ENCODE measurements around the gene UGGT2. TPM values are rescaled to one million over a fixed set of nuclear protein-coding genes. Genes with fewer than 3 reads are reported as not detected.

The UGGT2 gene
- total RNA-seq, 2 donors from 2014 or later: 37.2 to 40.9 TPM

DNA sequence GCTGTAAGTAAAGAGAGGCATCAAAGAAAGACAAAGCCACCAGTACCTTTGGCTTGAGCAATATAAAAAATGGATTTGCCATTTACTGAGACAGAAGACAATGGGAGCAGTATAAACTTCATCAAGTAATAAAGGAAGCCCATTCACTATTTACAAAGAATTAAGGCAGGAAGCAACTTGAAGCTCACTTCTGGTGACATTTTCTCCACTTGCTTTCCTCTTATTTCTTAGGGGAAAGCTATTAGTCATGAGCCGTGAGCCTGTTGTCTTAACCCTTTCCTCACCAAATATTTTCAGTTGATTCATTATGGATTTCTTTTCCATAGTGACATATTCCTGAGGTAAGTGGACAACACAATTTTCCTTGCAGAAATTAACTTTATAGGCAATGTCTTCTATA, 219.5 kb downstream of the UGGT2 start:
- H3K27ac Mint-ChIP-seq: no peak overlapping the region
- WGBS, 2 experiments (ENCODE audit: insufficient coverage in 1 of 2, insufficient read length in 1 of 2): 71% methylated on average over 1 of the region's 1 CpG; no CpG with 5 or more reads in 1 of the 2 experiments
- Histone ChIP-seq H3K36me3 (ENCODE audit: control insufficient read depth, insufficient read depth, low read length) (no peaks in the 10 kb centered on the region), H3K9ac (ENCODE audit: extremely low read depth, low read length, poor library complexity, severe bottlenecking) (no peak overlapping the region), H3K27me3 (ENCODE audit: control insufficient read depth, insufficient read depth, low read length, poor library complexity, severe bottlenecking) (no peaks in the 10 kb centered on the region), H3K27ac (ENCODE audit: low read depth, low read length) (no peak overlapping the region), H3K9me3 (ENCODE audit: control insufficient read depth, low read length) (peaks cover 15% of the 10 kb centered on the region), H3K4me1 (ENCODE audit: control insufficient read depth, insufficient read depth, low read length) (no peaks in the 10 kb centered on the region), H3K4me3 (ENCODE audit: low read length) (no peak overlapping the region)
- TF ChIP-seq, protein P1, sequence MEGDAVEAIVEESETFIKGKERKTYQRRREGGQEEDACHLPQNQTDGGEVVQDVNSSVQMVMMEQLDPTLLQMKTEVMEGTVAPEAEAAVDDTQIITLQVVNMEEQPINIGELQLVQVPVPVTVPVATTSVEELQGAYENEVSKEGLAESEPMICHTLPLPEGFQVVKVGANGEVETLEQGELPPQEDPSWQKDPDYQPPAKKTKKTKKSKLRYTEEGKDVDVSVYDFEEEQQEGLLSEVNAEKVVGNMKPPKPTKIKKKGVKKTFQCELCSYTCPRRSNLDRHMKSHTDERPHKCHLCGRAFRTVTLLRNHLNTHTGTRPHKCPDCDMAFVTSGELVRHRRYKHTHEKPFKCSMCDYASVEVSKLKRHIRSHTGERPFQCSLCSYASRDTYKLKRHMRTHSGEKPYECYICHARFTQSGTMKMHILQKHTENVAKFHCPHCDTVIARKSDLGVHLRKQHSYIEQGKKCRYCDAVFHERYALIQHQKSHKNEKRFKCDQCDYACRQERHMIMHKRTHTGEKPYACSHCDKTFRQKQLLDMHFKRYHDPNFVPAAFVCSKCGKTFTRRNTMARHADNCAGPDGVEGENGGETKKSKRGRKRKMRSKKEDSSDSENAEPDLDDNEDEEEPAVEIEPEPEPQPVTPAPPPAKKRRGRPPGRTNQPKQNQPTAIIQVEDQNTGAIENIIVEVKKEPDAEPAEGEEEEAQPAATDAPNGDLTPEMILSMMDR (conservative IDR thresholded peaks at IDR 0.05): no peak
- H3K4me1 Mint-ChIP-seq: peaks cover 3% of the 10 kb centered on the region
- no peak overlapping the region for H3K4me3 Mint-ChIP-seq
- H3K36me3 Mint-ChIP-seq (ENCODE audit: low read depth): peaks cover 37% of the 10 kb centered on the region
- DNase-seq: no peak
- H3K27me3 Mint-ChIP-seq (ENCODE audit: insufficient read depth): no peaks in the 10 kb centered on the region
- peaks cover 31% of the 10 kb centered on the region for H3K9me3 Mint-ChIP-seq

DNA sequence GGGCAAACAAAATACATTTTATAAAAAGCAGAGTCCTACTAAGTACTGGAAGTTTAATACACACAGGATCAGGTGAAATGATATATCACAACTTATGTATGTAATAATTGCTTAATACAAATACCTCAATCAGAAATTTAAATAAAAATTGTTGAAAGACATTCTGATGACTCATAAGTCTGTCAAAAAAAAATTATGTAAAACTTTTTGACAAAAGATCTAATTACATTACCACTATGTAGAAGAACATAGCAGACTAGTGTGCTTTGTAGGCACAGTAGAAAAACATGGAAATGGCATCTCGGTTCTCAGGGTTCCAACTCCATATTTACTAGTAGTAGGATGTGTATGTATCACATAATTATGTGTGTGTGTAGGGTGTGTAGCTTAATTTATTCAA, 220.1 kb downstream of the UGGT2 start:
- Histone ChIP-seq H3K9me3 (ENCODE audit: control insufficient read depth, low read length) (peaks cover 9% of the 10 kb centered on the region), H3K9ac (ENCODE audit: extremely low read depth, low read length, poor library complexity, severe bottlenecking) (no peak overlapping the region), H3K36me3 (ENCODE audit: control insufficient read depth, insufficient read depth, low read length) (no peaks in the 10 kb centered on the region), H3K27me3 (ENCODE audit: control insufficient read depth, insufficient read depth, low read length, poor library complexity, severe bottlenecking) (no peaks in the 10 kb centered on the region), H3K4me3 (ENCODE audit: low read length) (no peak overlapping the region), H3K27ac (ENCODE audit: low read depth, low read length) (no peak overlapping the region), H3K4me1 (ENCODE audit: control insufficient read depth, insufficient read depth, low read length) (no peaks in the 10 kb centered on the region)
- 71% methylated on average over 1 of the region's 1 CpG; no CpG with 5 or more reads in 1 of the 2 experiments for WGBS, 2 experiments (ENCODE audit: insufficient coverage in 1 of 2, insufficient read length in 1 of 2)
- Mint-ChIP-seq H3K4me1 (peaks cover 3% of the 10 kb centered on the region), H3K27ac (no peak overlapping the region), H3K27me3 (ENCODE audit: insufficient read depth) (no peaks in the 10 kb centered on the region), H3K36me3 (ENCODE audit: low read depth) (peaks cover 38% of the 10 kb centered on the region), H3K9me3 (peaks cover 29% of the 10 kb centered on the region), H3K4me3 (no peak overlapping the region)
- TF ChIP-seq, protein P1 (conservative IDR thresholded peaks at IDR 0.05): no peak
- no peak for DNase-seq

DNA sequence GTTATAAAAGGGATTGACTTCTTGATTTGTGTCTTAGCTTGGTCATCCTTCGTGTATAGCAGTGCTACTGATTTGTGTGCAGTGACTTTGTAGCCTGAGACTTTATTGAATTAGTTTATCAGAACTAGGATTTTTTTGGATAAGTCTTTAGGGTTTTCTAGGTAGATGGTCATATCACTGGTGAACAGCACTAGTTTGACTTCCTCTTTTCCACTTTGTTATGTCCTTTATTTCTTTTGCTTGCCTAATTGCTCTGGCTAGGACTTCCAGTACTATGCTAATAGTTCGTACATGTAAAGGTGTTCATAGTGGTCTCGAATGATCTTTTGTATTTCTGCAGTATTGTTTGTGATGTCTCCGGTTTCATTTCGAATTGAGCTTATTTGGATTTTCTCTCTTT, 230.9 kb downstream of the UGGT2 start:
- no peak for DNase-seq
- TF ChIP-seq, protein P1 (conservative IDR thresholded peaks at IDR 0.05): no peak
- Mint-ChIP-seq H3K27me3 (ENCODE audit: insufficient read depth) (no peaks in the 10 kb centered on the region), H3K27ac (no peak overlapping the region), H3K4me3 (no peak overlapping the region), H3K9me3 (peaks cover 2% of the 10 kb centered on the region), H3K36me3 (ENCODE audit: low read depth) (peaks cover 18% of the 10 kb centered on the region), H3K4me1 (no peaks in the 10 kb centered on the region)
- H3K9ac ChIP-seq (ENCODE audit: extremely low read depth, low read length, poor library complexity, severe bottlenecking): no peak overlapping the region
- H3K9me3 ChIP-seq (ENCODE audit: control insufficient read depth, low read length): no peaks in the 10 kb centered on the region
- H3K27ac ChIP-seq (ENCODE audit: low read depth, low read length): no peak overlapping the region
- H3K36me3 ChIP-seq (ENCODE audit: control insufficient read depth, insufficient read depth, low read length): no peaks in the 10 kb centered on the region
- H3K4me1 ChIP-seq (ENCODE audit: control insufficient read depth, insufficient read depth, low read length): no peaks in the 10 kb centered on the region
- 83 to 88% methylated on average over 1 to 5 of the region's 5 CpGs for WGBS, 2 experiments (ENCODE audit: insufficient coverage in 1 of 2, insufficient read length in 1 of 2)
- no peak overlapping the region for H3K4me3 ChIP-seq (ENCODE audit: low read length)
- no peaks in the 10 kb centered on the region for H3K27me3 ChIP-seq (ENCODE audit: control insufficient read depth, insufficient read depth, low read length, poor library complexity, severe bottlenecking)

Measured in endodermal cell (in vitro differentiated cells).